ENCODE data around the gene EIF4G3.
"Not testable (repeated sequence)": the region's sequence is repeated elsewhere in the genome, so short reads cannot be mapped to it uniquely, and the experiment has no call there.

Gene EIF4G3

GRCh38 chr1:20834192-20834591, 342.5 kb downstream of the EIF4G3 start:
- DNase-seq (ENCODE audit: low read depth, low spot score): no peak

GRCh38 chr1:20830378-20830777, 346.3 kb downstream of the EIF4G3 start:
- no peak for DNase-seq (ENCODE audit: low read depth, low spot score)
- no peak overlapping the region for H3K4me3 ChIP-seq (ENCODE audit: low read length)

More at GRCh38 chr1:20834192-20834591, 342.5 kb downstream of the EIF4G3 start:
- H3K4me3 ChIP-seq (ENCODE audit: low read length): no peak overlapping the region

- no peak for DNase-seq (ENCODE audit: low read depth, low spot score)
- no peak overlapping the region for H3K4me3 ChIP-seq (ENCODE audit: low read length)
These were observed 346.8 kb downstream of the EIF4G3 start for GRCh38 chr1:20829946-20830345.

GRCh38 chr1:20829531-20829930, 347.2 kb downstream of the EIF4G3 start:
- no peak for DNase-seq (ENCODE audit: low read depth, low spot score)
- no peak overlapping the region for H3K4me3 ChIP-seq (ENCODE audit: low read length)

- DNase-seq (ENCODE audit: low read depth, low spot score): no peak
- no peak overlapping the region for H3K4me3 ChIP-seq (ENCODE audit: low read length)
These were observed 352.9 kb downstream of the EIF4G3 start for GRCh38 chr1:20823845-20824244.

GRCh38 chr1:20821466-20821865, 355.2 kb downstream of the EIF4G3 start:
- DNase-seq (ENCODE audit: low read depth, low spot score): no peak

GRCh38 chr1:20819818-20820217, 356.9 kb downstream of the EIF4G3 start:
- no peak overlapping the region for H3K4me3 ChIP-seq (ENCODE audit: low read length)
- no peak for DNase-seq (ENCODE audit: low read depth, low spot score)

More at GRCh38 chr1:20821466-20821865, 355.2 kb downstream of the EIF4G3 start:
- H3K4me3 ChIP-seq (ENCODE audit: low read length): no peak overlapping the region

- no peak for DNase-seq (ENCODE audit: low read depth, low spot score)
- no peak overlapping the region for H3K4me3 ChIP-seq (ENCODE audit: low read length)
These were observed 362.2 kb downstream of the EIF4G3 start for GRCh38 chr1:20814534-20814871.

GRCh38 chr1:20811916-20812315, 364.8 kb downstream of the EIF4G3 start:
- no peak overlapping the region for H3K4me3 ChIP-seq (ENCODE audit: low read length)
- no peak for DNase-seq (ENCODE audit: low read depth, low spot score)

- no peak overlapping the region for H3K4me3 ChIP-seq (ENCODE audit: low read length)
- no peak for DNase-seq (ENCODE audit: low read depth, low spot score)
These were observed 383.5 kb downstream of the EIF4G3 start for GRCh38 chr1:20793236-20793635.

- DNase-seq (ENCODE audit: low read depth, low spot score): no peak
These were observed 384.5 kb downstream of the EIF4G3 start for GRCh38 chr1:20792196-20792595.

GRCh38 chr1:20790785-20791184, 385.9 kb downstream of the EIF4G3 start:
- DNase-seq (ENCODE audit: low read depth, low spot score): no peak
- no peak overlapping the region for H3K4me3 ChIP-seq (ENCODE audit: low read length)

More at GRCh38 chr1:20792196-20792595, 384.5 kb downstream of the EIF4G3 start:
- no peak overlapping the region for H3K4me3 ChIP-seq (ENCODE audit: low read length)

GRCh38 chr1:20789598-20789997, 387.1 kb downstream of the EIF4G3 start:
- not testable (repeated sequence) for H3K4me3 ChIP-seq (ENCODE audit: low read length); DNase-seq (ENCODE audit: low read depth, low spot score)

- DNase-seq (ENCODE audit: low read depth, low spot score): no peak
- peak overlapping the region; percentile 85 for H3K4me3 ChIP-seq (ENCODE audit: low read length)
These were observed 388.6 kb downstream of the EIF4G3 start for GRCh38 chr1:20787840-20788795.

GRCh38 chr1:20787029-20787839, 389.5 kb downstream of the EIF4G3 start, which contains the start of gene HP1BP3:
Gene HP1BP3 (minus strand): TSS chr1:20787307. CDS start chr1:20780440, 6,867 bp downstream.
- DNase-seq (ENCODE audit: low read depth, low spot score): peak; percentile 39
- H3K4me3 ChIP-seq (ENCODE audit: low read length): peak within 1 kb of the TSS; percentile 98

- peak; percentile 88 for DNase-seq (ENCODE audit: low read depth, low spot score)
- H3K4me3 ChIP-seq (ENCODE audit: low read length): peak overlapping the region; percentile 98
These were observed 390.3 kb downstream of the EIF4G3 start for GRCh38 chr1:20786253-20787028.

- peak; percentile 11 for DNase-seq (ENCODE audit: low read depth, low spot score)
- peak overlapping the region; percentile 98 for H3K4me3 ChIP-seq (ENCODE audit: low read length)
These were observed 390.8 kb downstream of the EIF4G3 start for GRCh38 chr1:20785907-20786252.

- no peak overlapping the region for H3K4me3 ChIP-seq (ENCODE audit: low read length)
- DNase-seq (ENCODE audit: low read depth, low spot score): no peak
These were observed 401.0 kb downstream of the EIF4G3 start for GRCh38 chr1:20775700-20776099.

GRCh38 chr1:20771780-20772179, 404.9 kb downstream of the EIF4G3 start:
- no peak for DNase-seq (ENCODE audit: low read depth, low spot score)

More at GRCh38 chr1:20771780-20772179, 404.9 kb downstream of the EIF4G3 start:
- no peak overlapping the region for H3K4me3 ChIP-seq (ENCODE audit: low read length)

All from Jurkat, Clone E6-1 (cell line).